IMR-90 (cell line): ENCODE measurements around the gene NAA60. TPM values are rescaled to one million over a fixed set of nuclear protein-coding genes. Genes with fewer than 3 reads are reported as not detected.

Source experiments
- ATAC-seq: fragments of 200-7000 bp; cut with Tn5 transposase; 2 replicates; pipeline ENCODE4 v1.9.1; 2020; ENCODE audit warnings: low read depth, mild to moderate bottlenecking, moderate library complexity
- BruUV-seq: library from RNA; stranded (reverse); fragments of 400-500 nt; replicated peaks from 2 replicates; lab custom pipeline; 2021; lab: Mats Ljungman, UMichigan
- CTCF ChIA-PET: fragments of 300-600 bp; formaldehyde crosslinking; extraction: SDS; loops from one replicate; lab custom pipeline; 2021; ENCODE audit warnings: antibody characterized with exemption; lab: Yijun Ruan, JAX
- POLR2A ChIA-PET: fragments of 300-600 bp; sonication (Branson Sonifier 250); formaldehyde crosslinking; loops from one replicate; lab custom pipeline; 2022; ENCODE audit warnings: antibody characterized with exemption; ENCODE audit not compliant: unreplicated experiment; lab: Charles Lee
- DNase-seq: peaks from one replicate; pipeline ENCODE4 v3.0.0; 2013
- H2AFZ ChIP-seq: replicated peaks from 2 replicates; pipeline ENCODE3; 2013; ENCODE audit warnings: low read length, mild to moderate bottlenecking; ENCODE audit not compliant: poor library complexity
- H2AK5ac ChIP-seq: 2 replicates; pipeline ENCODE4 v1.6.1; 2013; ENCODE audit warnings: low read depth, low read length, inconsistent platforms
- H2AK9ac ChIP-seq: replicated peaks from 2 replicates; pipeline ENCODE3; 2013; ENCODE audit warnings: mild to moderate bottlenecking, low read depth, low read length, moderate library complexity; ENCODE audit not compliant: poor library complexity
- H2BK120ac ChIP-seq: 2 replicates; pipeline ENCODE4 v1.6.1; 2013; ENCODE audit warnings: low read depth, low read length, inconsistent platforms
- H2BK15ac ChIP-seq: 3 replicates; pipeline ENCODE4 v1.6.1; 2013; ENCODE audit warnings: low read depth, low read length, inconsistent platforms
- H2BK20ac ChIP-seq: 2 replicates; pipeline ENCODE4 v1.6.1; 2013; ENCODE audit warnings: low read depth, mild to moderate bottlenecking, inconsistent platforms, low read length, moderate library complexity
- H2BK5ac ChIP-seq: 2 replicates; pipeline ENCODE4 v1.6.1; 2013; ENCODE audit warnings: mild to moderate bottlenecking, low read depth, low read length, inconsistent platforms; ENCODE audit not compliant: poor library complexity, severe bottlenecking
- H3K14ac ChIP-seq: replicated peaks from 2 replicates; pipeline ENCODE4 v1.6.1; 2013; ENCODE audit warnings: low read depth, low read length, inconsistent platforms
- H3K18ac ChIP-seq: 2 replicates; pipeline ENCODE4 v1.6.1; 2013; ENCODE audit warnings: low read depth, low read length, control low read depth
- H3K23ac ChIP-seq: 2 replicates; pipeline ENCODE4 v1.6.1; 2013; ENCODE audit warnings: low read depth, low read length, inconsistent platforms
- H3K27ac ChIP-seq: 2 replicates; pipeline ENCODE4 v1.5.1; 2013; ENCODE audit warnings: mild to moderate bottlenecking, control low read depth, low read length; ENCODE audit not compliant: insufficient read depth
- H3K27me3 ChIP-seq: 2 replicates; pipeline ENCODE4 v1.6.1; 2013; ENCODE audit warnings: low read length; ENCODE audit not compliant: control insufficient read depth, insufficient read depth
- H3K36me3 ChIP-seq: 2 replicates; pipeline ENCODE4 v1.6.1; 2013; ENCODE audit warnings: low read length, mixed read lengths; ENCODE audit not compliant: control insufficient read depth, insufficient read depth
- H3K4ac ChIP-seq: 2 replicates; pipeline ENCODE4 v1.6.1; 2013; ENCODE audit warnings: low read depth, low read length, inconsistent platforms
- H3K4me1 ChIP-seq: 2 replicates; pipeline ENCODE4 v1.6.1; 2013; ENCODE audit warnings: low read length, mixed read lengths; ENCODE audit not compliant: control insufficient read depth, insufficient read depth
- H3K4me2 ChIP-seq: 2 replicates; pipeline ENCODE4 v1.6.1; 2013; ENCODE audit warnings: low read depth, mild to moderate bottlenecking, control low read depth, low read length, moderate library complexity
- H3K4me3 ChIP-seq: 2 replicates; pipeline ENCODE4 v1.5.1; 2013; ENCODE audit warnings: low read depth, mild to moderate bottlenecking, control low read depth, low read length, moderate library complexity; ENCODE audit not compliant: insufficient read depth
- H3K56ac ChIP-seq: 2 replicates; pipeline ENCODE4 v1.6.1; 2013; ENCODE audit warnings: low read length, inconsistent platforms; ENCODE audit not compliant: insufficient read depth; ENCODE audit errors: extremely low read depth
- H3K79me1 ChIP-seq, 2 experiments: 2 replicates each; pipeline ENCODE4 v1.6.1; 2013; ENCODE audit warnings: low read length in 2 of 2, inconsistent platforms in 1 of 2, low read depth in 1 of 2
- H3K9ac ChIP-seq: 2 replicates; pipeline ENCODE4 v1.6.1; 2013; ENCODE audit warnings: low read depth, low read length, control low read depth
- H3K9me1 ChIP-seq: 2 replicates; pipeline ENCODE4 v1.6.1; 2013; ENCODE audit warnings: low read length, inconsistent platforms; ENCODE audit not compliant: insufficient read depth
- H3K9me3 ChIP-seq: 2 replicates; pipeline ENCODE4 v1.6.1; 2013; ENCODE audit warnings: low read length; ENCODE audit not compliant: control insufficient read depth, insufficient read depth
- H4K20me1 ChIP-seq: 2 replicates; pipeline ENCODE4 v1.6.1; 2013; ENCODE audit warnings: low read length, inconsistent platforms; ENCODE audit not compliant: insufficient read depth
- H4K5ac ChIP-seq: 2 replicates; pipeline ENCODE4 v1.6.1; 2013; ENCODE audit warnings: mild to moderate bottlenecking, low read depth, low read length, control low read depth
- H4K8ac ChIP-seq, 2 experiments: 2 replicates each; pipeline ENCODE4 v1.6.1; 2013; ENCODE audit warnings: low read depth in 2 of 2, low read length in 2 of 2, control low read depth in 1 of 2, inconsistent platforms in 1 of 2
- H4K91ac ChIP-seq: 2 replicates; pipeline ENCODE4 v1.6.1; 2013; ENCODE audit warnings: low read depth, low read length, inconsistent platforms; ENCODE audit not compliant: insufficient read depth
- BHLHE40 ChIP-seq: fragments of 150-350 bp; IDR thresholded peaks from 2 replicates; pipeline ENCODE4 v1.6.1; 2016; ENCODE audit warnings: mild to moderate bottlenecking, low read depth, low read length
- CEBPB ChIP-seq: IDR thresholded peaks from 2 replicates; pipeline ENCODE4 v1.6.1; 2012; ENCODE audit warnings: low read depth, low read length, improper control_type of control experiment
- CHD1 ChIP-seq: IDR thresholded peaks from 2 replicates; pipeline ENCODE4 v1.6.1; 2012; ENCODE audit warnings: low read depth, low read length, improper control_type of control experiment
- CTCF ChIP-seq: conservative IDR thresholded peaks from 2 replicates; pipeline ENCODE4 v1.5.1; 2012; ENCODE audit warnings: mild to moderate bottlenecking, low read depth, low read length, improper control_type of control experiment
- ELK1 ChIP-seq: fragments of 150-350 bp; IDR thresholded peaks from 2 replicates; pipeline ENCODE4 v1.6.1; 2016; ENCODE audit warnings: low read depth, mild to moderate bottlenecking, low read length, moderate library complexity, borderline replicate concordance
- FOS ChIP-seq: fragments of 150-350 bp; IDR thresholded peaks from 2 replicates; pipeline ENCODE4 v1.6.1; 2016; ENCODE audit warnings: low read depth, low read length
- MAFK ChIP-seq: IDR thresholded peaks from 2 replicates; pipeline ENCODE4 v1.6.1; 2012; ENCODE audit warnings: low read depth, low read length, improper control_type of control experiment
- MAZ ChIP-seq: IDR thresholded peaks from 2 replicates; pipeline ENCODE4 v1.6.1; 2012; ENCODE audit warnings: low read depth, mild to moderate bottlenecking, low read length, improper control_type of control experiment, moderate library complexity, borderline replicate concordance
- MXI1 ChIP-seq: IDR thresholded peaks from 2 replicates; pipeline ENCODE4 v1.6.1; 2012; ENCODE audit warnings: low read depth, mild to moderate bottlenecking, low read length, moderate library complexity, borderline replicate concordance
- NFE2L2 ChIP-seq: fragments of 150-350 bp; IDR thresholded peaks from 2 replicates; pipeline ENCODE4 v1.6.1; 2016; ENCODE audit warnings: low read depth, mild to moderate bottlenecking, low read length
- POLR2A ChIP-seq: IDR thresholded peaks from 2 replicates; pipeline ENCODE4 v1.6.1; 2012; ENCODE audit warnings: mild to moderate bottlenecking, low read depth, low read length
- RAD21 ChIP-seq: IDR thresholded peaks from 2 replicates; pipeline ENCODE4 v1.6.1; 2012; ENCODE audit warnings: low read length, improper control_type of control experiment
- RCOR1 ChIP-seq: IDR thresholded peaks from 2 replicates; pipeline ENCODE4 v1.6.1; 2012; ENCODE audit warnings: mild to moderate bottlenecking, low read length, improper control_type of control experiment; ENCODE audit not compliant: insufficient replicate concordance
- RFX5 ChIP-seq: IDR thresholded peaks from 2 replicates; pipeline ENCODE4 v1.8.0; 2012; ENCODE audit warnings: low read depth, mild to moderate bottlenecking, low read length, moderate library complexity
- SMC3 ChIP-seq: fragments of 150-350 bp; IDR thresholded peaks from 2 replicates; pipeline ENCODE4 v1.6.1; 2016; ENCODE audit warnings: low read depth, mild to moderate bottlenecking, antibody characterized with exemption, low read length, moderate library complexity
- USF2 ChIP-seq: fragments of 150-350 bp; IDR thresholded peaks from 2 replicates; pipeline ENCODE4 v1.6.1; 2017; ENCODE audit warnings: mild to moderate bottlenecking, antibody characterized with exemption, low read length, low read depth
- WGBS, 2 experiments: methylation state at CpG; one replicate each; pipeline versions ENCODE4 v1.1.5 to v1.1.7; 2013; ENCODE audit warnings: missing lambda C conversion rate in 2 of 2; ENCODE audit not compliant: insufficient read length in 1 of 2; ENCODE audit errors: extremely low coverage in 2 of 2; 5-methylcytosine and 5-hydroxymethylcytosine counted together
- dilution Hi-C: fragments of 300-500 bp; cut with HindIII; formaldehyde crosslinking; loops from one replicate; pipeline ENCODE4 v1.14.3; 2018; ENCODE audit warnings: low sequenced_read_pairs; ENCODE audit not compliant: unreplicated experiment
- in situ Hi-C: fragments of 300-500 bp; cut with MboI; formaldehyde crosslinking; loops from 3 replicates; pipeline ENCODE4 v1.14.3; 2019; ENCODE audit warnings: low sequenced_read_pairs, inconsistent platforms, mixed read lengths
- intact Hi-C: fragments of 100-400 bp; cut with micrococcal nuclease; formaldehyde crosslinking; loops from 2 replicates; pipeline ENCODE4 v1.10.0; 2022
- polyA plus RNA-seq, 3 experiments: library from polyadenylated mRNA; depleted of rRNA; stranded (reverse); fragments of >200 nt; gene quantifications; 2 replicates each; pipeline ENCODE4 v1.2.3, GENCODE V29; 2012; ENCODE audit warnings: low replicate concordance in 1 of 3
- total RNA-seq: library from RNA; depleted of rRNA; stranded (reverse); fragments of >200 nt; gene quantifications from 2 replicates; pipeline ENCODE4 v1.2.3, GENCODE V29; 2012

The NAA60 gene
- total and polyA plus RNA-seq, 2 of the 4 experiments (the other 2 are of a cell fraction) = 7.5 to 18.0 TPM

DNA sequence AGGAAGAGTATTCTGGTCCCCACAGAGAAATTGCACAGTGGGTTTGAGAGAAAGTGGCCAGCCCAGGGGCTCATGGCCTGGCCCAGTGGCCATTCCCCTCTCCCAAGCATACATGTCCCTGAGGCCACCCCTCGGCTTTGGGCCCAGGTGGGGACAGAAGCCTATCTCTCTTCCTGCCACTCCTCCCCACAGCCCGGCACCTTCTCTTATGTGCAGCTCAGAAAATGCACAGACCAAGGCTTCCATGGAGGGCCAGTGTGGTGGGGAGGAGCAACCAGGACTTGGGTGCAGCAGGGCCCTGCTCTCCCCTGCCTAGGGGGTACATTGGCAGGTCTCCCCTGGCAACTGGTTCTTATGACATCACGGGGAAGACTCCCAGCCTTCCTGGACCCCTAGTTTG, 51.7 kb downstream of the NAA60 start, which contains the start of gene C16orf90:
TSS of gene C16orf90 (minus strand) at position 314 of the 400 bp plus-strand sequence. CDS start at position 246, 68 bp downstream.
- H2AK5ac ChIP-seq = no peak within 1 kb of the TSS
- in situ Hi-C loops (no loop called here), intact Hi-C loops (no loop called here), dilution Hi-C loops (no loop called here)
- H2BK20ac ChIP-seq = no peak within 1 kb of the TSS
- no peak within 1 kb of the TSS for H2BK5ac ChIP-seq
- H4K91ac ChIP-seq = no peak within 1 kb of the TSS
- H3K79me1 ChIP-seq = no peaks in the 10 kb centered on the region
- H4K8ac ChIP-seq = no peak within 1 kb of the TSS
- 0 out of 2 replicates have a peak, but pooled peaks cover 3% of the 10 kb centered on the region for H3K9me1 ChIP-seq
- H3K4me1 ChIP-seq = no peaks in the 10 kb centered on the region
- no peak within 1 kb of the TSS for H4K5ac ChIP-seq
- no peak within 1 kb of the TSS for H3K56ac ChIP-seq
- no peaks in the 10 kb centered on the region for H3K27me3 ChIP-seq
- H3K9ac ChIP-seq = no peak within 1 kb of the TSS
- no peaks in the 10 kb centered on the region for H3K9me3 ChIP-seq
- H2BK120ac ChIP-seq = no peak within 1 kb of the TSS
- H3K4me3 ChIP-seq = no peak within 1 kb of the TSS
- no peak within 1 kb of the TSS for H2AFZ ChIP-seq
- H3K23ac ChIP-seq = no peak within 1 kb of the TSS
- no peak within 1 kb of the TSS for H3K14ac ChIP-seq
- no TSS peak for BruUV-seq
- ChIA-PET POLR2A (no interaction called here), CTCF (no interaction called here)
- no peak within 1 kb of the TSS for H3K4ac ChIP-seq
- H3K4me2 ChIP-seq = no peak within 1 kb of the TSS
- H4K20me1 ChIP-seq = no peaks in the 10 kb centered on the region
- no peak within 1 kb of the TSS for H3K18ac ChIP-seq
- no peaks in the 10 kb centered on the region for H3K36me3 ChIP-seq
- H2AK9ac ChIP-seq = no peak within 1 kb of the TSS
- WGBS, 2 experiments = no CpG with 5 or more reads among the region's 3 CpGs
- ATAC-seq = no peak
- no peak for TF ChIP-seq RAD21
- TF ChIP-seq MAFK = no peak
- no peak for TF ChIP-seq SMC3
- no peak for TF ChIP-seq POLR2A
- no peak for TF ChIP-seq CEBPB
- no peak for TF ChIP-seq CHD1
- no peak for TF ChIP-seq FOS
- no peak for TF ChIP-seq MXI1
- TF ChIP-seq RFX5 = no peak
- TF ChIP-seq CTCF = no peak
- no peak for TF ChIP-seq RCOR1
- no peak for TF ChIP-seq NFE2L2
- TF ChIP-seq MAZ = no peak
- no peak for TF ChIP-seq BHLHE40
- TF ChIP-seq ELK1 = no peak
- TF ChIP-seq USF2 = no peak
- no peak within 1 kb of the TSS for H3K27ac ChIP-seq
- H2BK15ac ChIP-seq = no peak within 1 kb of the TSS
- DNase-seq = no peak
